ENCODE measurements around the gene STIM1. TPM values are rescaled to one million over a fixed set of nuclear protein-coding genes. Genes with fewer than 3 reads are reported as not detected.
"Not testable (repeated sequence)": the region's sequence is repeated elsewhere in the genome, so short reads cannot be mapped to it uniquely, and the experiment has no call there.

The STIM1 gene
- total and polyA plus RNA-seq, 7 donors, result 52.1 to 147 (median 109) TPM

DNA sequence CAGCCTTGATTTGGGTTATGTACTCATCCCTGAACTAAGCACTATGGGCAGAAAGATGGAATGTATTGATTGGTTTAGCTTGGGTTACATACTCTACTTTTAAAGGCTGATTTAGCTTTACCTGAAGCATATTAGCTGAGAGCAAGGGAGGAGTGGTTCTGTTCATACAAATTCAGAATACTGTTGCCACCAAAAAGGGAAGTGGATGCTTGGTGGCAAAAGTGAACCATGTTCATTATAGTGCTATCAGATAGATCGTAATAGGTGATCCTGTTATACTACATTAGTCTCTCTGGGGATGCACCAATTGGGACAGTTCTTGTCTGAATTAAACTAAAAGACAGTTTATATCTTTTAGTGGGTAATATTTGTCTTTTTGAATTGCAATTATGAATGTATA lies 194.7 kb downstream of the STIM1 start:
- H3K4me1 ChIP-seq, result peaks cover 16% of the 10 kb centered on the region
- H3K4me3 ChIP-seq, result no peak overlapping the region
- H3K27ac ChIP-seq, result no peak overlapping the region
- DNase-seq (no peak), ATAC-seq (no peak)
- intact Hi-C loops (cut with DNase I), result no loop called here
- WGBS, 3 donors, result 92 to 97% (median 97%) methylated on average over 1 of the region's 1 CpG
- H3K36me3 ChIP-seq (ENCODE audit: insufficient read depth in 1 of 2, low read depth in 1 of 2), result no peaks in the 10 kb centered on the region
- TF ChIP-seq, protein P1, sequence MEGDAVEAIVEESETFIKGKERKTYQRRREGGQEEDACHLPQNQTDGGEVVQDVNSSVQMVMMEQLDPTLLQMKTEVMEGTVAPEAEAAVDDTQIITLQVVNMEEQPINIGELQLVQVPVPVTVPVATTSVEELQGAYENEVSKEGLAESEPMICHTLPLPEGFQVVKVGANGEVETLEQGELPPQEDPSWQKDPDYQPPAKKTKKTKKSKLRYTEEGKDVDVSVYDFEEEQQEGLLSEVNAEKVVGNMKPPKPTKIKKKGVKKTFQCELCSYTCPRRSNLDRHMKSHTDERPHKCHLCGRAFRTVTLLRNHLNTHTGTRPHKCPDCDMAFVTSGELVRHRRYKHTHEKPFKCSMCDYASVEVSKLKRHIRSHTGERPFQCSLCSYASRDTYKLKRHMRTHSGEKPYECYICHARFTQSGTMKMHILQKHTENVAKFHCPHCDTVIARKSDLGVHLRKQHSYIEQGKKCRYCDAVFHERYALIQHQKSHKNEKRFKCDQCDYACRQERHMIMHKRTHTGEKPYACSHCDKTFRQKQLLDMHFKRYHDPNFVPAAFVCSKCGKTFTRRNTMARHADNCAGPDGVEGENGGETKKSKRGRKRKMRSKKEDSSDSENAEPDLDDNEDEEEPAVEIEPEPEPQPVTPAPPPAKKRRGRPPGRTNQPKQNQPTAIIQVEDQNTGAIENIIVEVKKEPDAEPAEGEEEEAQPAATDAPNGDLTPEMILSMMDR (IDR thresholded peaks at IDR 0.05), result no peak
- H3K27me3 ChIP-seq (ENCODE audit: insufficient read depth in 3 of 3, low read length in 2 of 3), result no peaks in the 10 kb centered on the region
- H3K9me3 ChIP-seq, result no peaks in the 10 kb centered on the region

GRCh38 chr11:4053200-4053599 lies 197.7 kb downstream of the STIM1 start:
- H3K36me3 ChIP-seq (ENCODE audit: insufficient read depth in 1 of 2, low read depth in 1 of 2), result peaks cover 5 to 14% of the 10 kb centered on the region in 2 donors
- H3K9me3 ChIP-seq; H3K27ac ChIP-seq; H3K4me3 ChIP-seq; ATAC-seq; H3K27me3 ChIP-seq (ENCODE audit: insufficient read depth in 3 of 3, low read length in 2 of 3); DNase-seq; intact Hi-C loops (cut with DNase I); H3K4me1 ChIP-seq: not testable (repeated sequence)
- 69 to 85% (median 81%) methylated on average over 4 of the region's 4 CpGs for WGBS, 3 donors

GRCh38 chr11:4054643-4055042 lies 199.2 kb downstream of the STIM1 start:
- Histone ChIP-seq H3K27ac (no peak overlapping the region), H3K4me1 (peaks cover 17% of the 10 kb centered on the region), H3K4me3 (no peak overlapping the region), H3K36me3 (ENCODE audit: insufficient read depth in 1 of 2, low read depth in 1 of 2) (peaks cover 5 to 22% of the 10 kb centered on the region in 2 donors), H3K9me3 (no peaks in the 10 kb centered on the region), H3K27me3 (ENCODE audit: insufficient read depth in 3 of 3, low read length in 2 of 3) (no peaks in the 10 kb centered on the region)
- 17 to 43% (median 30%) methylated on average over 1 of the region's 1 CpG for WGBS, 3 donors
- TF ChIP-seq, protein P1 (IDR thresholded peaks at IDR 0.05), result no peak
- ATAC-seq (peak in 2 of 4 donors; percentile 50 to 51), DNase-seq (no peak)
- intact Hi-C loops (cut with DNase I), result no loop called here

DNA sequence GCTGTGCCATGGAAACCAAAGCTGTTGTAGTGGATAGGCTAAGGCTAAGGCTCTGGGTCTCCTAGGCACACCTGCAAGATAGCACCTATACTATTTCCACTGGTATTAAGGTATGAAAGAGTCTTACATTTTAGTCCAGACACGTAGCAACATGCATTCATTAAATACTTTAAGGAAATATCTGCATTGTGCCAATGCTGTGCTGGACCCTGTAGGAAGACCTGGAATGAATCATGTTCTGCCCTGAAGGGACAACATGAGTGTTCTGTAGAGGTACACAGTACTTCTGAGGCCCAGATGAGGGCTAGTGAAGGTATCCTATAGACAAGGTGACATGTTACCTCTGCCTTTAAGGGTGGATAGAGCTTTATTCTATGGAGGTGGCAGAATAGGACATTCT lies 204.0 kb downstream of the STIM1 start:
- Histone ChIP-seq H3K27ac (peak overlapping the region; percentile 12), H3K4me3 (no peak overlapping the region), H3K36me3 (ENCODE audit: insufficient read depth in 1 of 2, low read depth in 1 of 2) (peaks cover 5 to 41% of the 10 kb centered on the region in 2 donors), H3K27me3 (ENCODE audit: insufficient read depth in 3 of 3, low read length in 2 of 3) (no peaks in the 10 kb centered on the region), H3K4me1 (peaks cover 44% of the 10 kb centered on the region), H3K9me3 (no peaks in the 10 kb centered on the region)
- intact Hi-C loops (cut with DNase I), result no loop called here
- DNase-seq, result no peak
- ATAC-seq, result no peak
- 54 to 91% (median 66%) methylated on average over 1 of the region's 1 CpG for WGBS, 3 donors
- TF ChIP-seq, protein P1 (IDR thresholded peaks at IDR 0.05), result no peak

GRCh38 chr11:4060182-4060923 lies 204.9 kb downstream of the STIM1 start:
- ATAC-seq, result no peak
- 52 to 61% (median 53%) methylated on average over 4 of the region's 4 CpGs for WGBS, 3 donors
- intact Hi-C loops (cut with DNase I), result no loop called here

More at GRCh38 chr11:4060182-4060923, 204.9 kb downstream of the STIM1 start:
- no peak for DNase-seq
- no peaks in the 10 kb centered on the region for H3K9me3 ChIP-seq
- TF ChIP-seq, protein P1 (IDR thresholded peaks at IDR 0.05), result no peak
- peak overlapping the region; percentile 25 for H3K27ac ChIP-seq
- no peaks in the 10 kb centered on the region for H3K27me3 ChIP-seq (ENCODE audit: insufficient read depth in 3 of 3, low read length in 2 of 3)
- H3K36me3 ChIP-seq (ENCODE audit: insufficient read depth in 1 of 2, low read depth in 1 of 2), result peaks cover 5 to 41% of the 10 kb centered on the region in 2 donors
- peaks cover 50% of the 10 kb centered on the region for H3K4me1 ChIP-seq
- H3K4me3 ChIP-seq, result no peak overlapping the region

All from psoas muscle (tissue), 8 donors.